ENCODE results near the gene ZDHHC18.

- no peak for TF ChIP-seq CTCF (IDR thresholded peaks at IDR 0.05)
- no peak for TF ChIP-seq POLR2AphosphoS5 (IDR thresholded peaks at IDR 0.05)
Measured at GRCh38 chr1:26794391-26794790, 32.1 kb upstream of the ZDHHC18 start.
